ENCODE results near the gene IFRD2. TPM values are rescaled to one million over a fixed set of nuclear protein-coding genes. Genes with fewer than 3 reads are reported as not detected.

Gene IFRD2
- polyA plus RNA-seq, 3 donors, result 54.3 to 114 (median 77.3) TPM

- WGBS, 3 donors, result 83 to 89% (median 84%) methylated on average over 11 of the region's 11 CpGs
- H3K27ac ChIP-seq (ENCODE audit: low read depth, low read length), result no peak overlapping the region
Observed at GRCh38 chr3:50325497-50326181, 33.4 kb upstream of the IFRD2 start.

- WGBS, 3 donors, result 86 to 91% (median 88%) methylated on average over 2 of the region's 2 CpGs
- H3K27ac ChIP-seq (ENCODE audit: low read depth, low read length), result no peak overlapping the region
Observed at GRCh38 chr3:50325113-50325480, 32.9 kb upstream of the IFRD2 start.

GRCh38 chr3:50324351-50325112, 32.3 kb upstream of the IFRD2 start:
- no peak overlapping the region for H3K27ac ChIP-seq (ENCODE audit: low read depth, low read length)
- 44 to 53% (median 51%) methylated on average over 4 of the region's 4 CpGs for WGBS, 3 donors

- peak overlapping the region; percentile 49 for H3K27ac ChIP-seq (ENCODE audit: low read depth, low read length)
- WGBS, 3 donors, result 40 to 79% (median 40%) methylated on average over 5 of the region's 5 CpGs
Observed at GRCh38 chr3:50323614-50324199, 31.5 kb upstream of the IFRD2 start.

GRCh38 chr3:50323092-50323600, 30.9 kb upstream of the IFRD2 start:
- peak overlapping the region; percentile 49 for H3K27ac ChIP-seq (ENCODE audit: low read depth, low read length)
- WGBS, 3 donors, result 25 to 54% (median 34%) methylated on average over 4 of the region's 4 CpGs

- WGBS, 3 donors, result 28 to 40% (median 32%) methylated on average over 29 to 31 of the region's 31 CpGs
- H3K27ac ChIP-seq (ENCODE audit: low read depth, low read length), result peak within 1 kb of the TSS; percentile 49
Observed at GRCh38 chr3:50322386-50323091, 30.3 kb upstream of the IFRD2 start, which contains the start of gene HYAL2. Gene HYAL2 (minus strand): TSS chr3:50322745. CDS start chr3:50320489, 2,256 bp downstream.

- 9 to 37% (median 19%) methylated on average over 13 to 14 of the region's 14 CpGs for WGBS, 3 donors
- H3K27ac ChIP-seq (ENCODE audit: low read depth, low read length), result peak overlapping the region; percentile 36
Observed at GRCh38 chr3:50322115-50322385, 29.8 kb upstream of the IFRD2 start.

GRCh38 chr3:50321336-50322114, 29.3 kb upstream of the IFRD2 start:
- 0 to 1% (median 1%) methylated on average over 54 to 59 of the region's 59 CpGs for WGBS, 3 donors
- peak overlapping the region; percentile 63 for H3K27ac ChIP-seq (ENCODE audit: low read depth, low read length)

- 0 to 1% (median 0%) methylated on average over 26 to 45 of the region's 45 CpGs for WGBS, 3 donors
- peak overlapping the region; percentile 63 for H3K27ac ChIP-seq (ENCODE audit: low read depth, low read length)
Observed at GRCh38 chr3:50320853-50321335, 28.7 kb upstream of the IFRD2 start.

- H3K27ac ChIP-seq (ENCODE audit: low read depth, low read length), result no peak overlapping the region
Observed at GRCh38 chr3:50319894-50320625, 27.8 kb upstream of the IFRD2 start.

GRCh38 chr3:50319181-50319893, 27.1 kb upstream of the IFRD2 start:
- 80 to 85% (median 81%) methylated on average over 16 of the region's 16 CpGs for whole genome bisulfite sequencing, 3 donors
- no peak overlapping the region for H3K27ac ChIP-seq (ENCODE audit: low read depth, low read length)

More at GRCh38 chr3:50319894-50320625, 27.8 kb upstream of the IFRD2 start:
- WGBS, 3 donors, result 74 to 82% (median 78%) methylated on average over 29 of the region's 29 CpGs

- H3K27ac ChIP-seq (ENCODE audit: low read depth, low read length), result no peak overlapping the region
- 57 to 83% (median 61%) methylated on average over 10 of the region's 10 CpGs for WGBS, 3 donors
Observed at GRCh38 chr3:50318615-50319014, 26.4 kb upstream of the IFRD2 start.

GRCh38 chr3:50318163-50318562, 25.9 kb upstream of the IFRD2 start:
- H3K27ac ChIP-seq (ENCODE audit: low read depth, low read length), result no peak overlapping the region
- 80 to 86% (median 83%) methylated on average over 11 of the region's 11 CpGs for WGBS, 3 donors

GRCh38 chr3:50317300-50317699, 25.1 kb upstream of the IFRD2 start:
- WGBS, 3 donors, result 56 to 70% (median 68%) methylated on average over 6 of the region's 6 CpGs
- no peak overlapping the region for H3K27ac ChIP-seq (ENCODE audit: low read depth, low read length)

- 56 to 78% (median 63%) methylated on average over 9 of the region's 9 CpGs for WGBS, 3 donors
- no peak overlapping the region for H3K27ac ChIP-seq (ENCODE audit: low read depth, low read length)
Observed at GRCh38 chr3:50316657-50317242, 24.5 kb upstream of the IFRD2 start.

GRCh38 chr3:50314816-50315215, 22.6 kb upstream of the IFRD2 start:
- H3K27ac ChIP-seq (ENCODE audit: low read depth, low read length), result no peak overlapping the region

More at GRCh38 chr3:50314816-50315215, 22.6 kb upstream of the IFRD2 start:
- WGBS, 3 donors, result 97 to 100% (median 98%) methylated on average over 4 of the region's 4 CpGs
